Thyroid gland (tissue), 4 donors: ENCODE results near the gene ASB9.

Experiments
- CTCF ChIP-seq, 6 experiments: fragments of 200-600 bp in 3 of 6; fragments of 450-650 bp in 3 of 6; sonication (generic) in 3 of 6; IDR thresholded peaks; one replicate each; pipeline ENCODE4 v1.5.1; 2016 to 2019; ENCODE audit warnings: antibody characterized with exemption in 6 of 6, mild to moderate bottlenecking in 2 of 6, inconsistent platforms in 1 of 6, moderate library complexity in 1 of 6
- POLR2A ChIP-seq, 2 donors: fragments of 450-650 bp; IDR thresholded peaks; one replicate each; pipeline ENCODE4 v1.6.1; 2017; ENCODE audit warnings: antibody characterized with exemption in 2 of 2, mild to moderate bottlenecking in 2 of 2, moderate library complexity in 1 of 2

DNA sequence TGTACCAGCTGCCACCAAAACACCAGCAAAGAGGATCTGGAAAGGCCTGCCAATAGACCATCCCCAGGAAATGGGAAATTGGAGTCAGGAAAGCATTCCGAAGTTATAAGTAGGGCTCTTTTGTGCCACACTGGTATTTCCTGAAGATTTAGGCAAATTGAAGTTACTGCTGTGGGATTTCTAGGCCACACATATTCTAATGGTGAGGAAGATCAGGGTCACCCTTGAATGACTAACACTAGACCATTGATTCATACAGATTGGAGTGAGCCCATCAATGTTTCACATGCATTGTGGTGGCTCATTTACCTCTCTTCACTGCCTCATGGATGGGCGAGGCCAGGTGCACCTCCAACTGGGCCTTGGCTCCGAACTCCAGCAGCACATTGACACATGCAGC lies 23.0 kb upstream of the ASB9 start:
- TF ChIP-seq CTCF (IDR thresholded peaks at IDR 0.05): no peak
- TF ChIP-seq POLR2A (IDR thresholded peaks at IDR 0.05): no peak
